Stimulated activated naive CD8-positive, alpha-beta T cell treated with anti-CD3 and anti-CD28 coated beads, Interleukin-15, Interleukin-2, amounts not matched to agents 100 U/mL and 50 U/mL, for 24 hours (primary cell): ENCODE measurements around the gene SLC1A3.
"Not testable (repeated sequence)": the region's sequence is repeated elsewhere in the genome, so short reads cannot be mapped to it uniquely, and the experiment has no call there.

ENCODE experiments used
- ATAC-seq: fragments of 150-1000 bp; cut with Tn5 transposase; one replicate; pipeline ENCODE4 v1.10.0; 2021
- DNase-seq: peaks from one replicate; pipeline ENCODE4 v3.0.0; 2021

SLC1A3 gene

GRCh38 chr5:36606428-36607113, at the start of gene SLC1A3:
TSS of gene SLC1A3 (plus strand) at chr5:36606606. CDS start at chr5:36608424, 1,818 bp downstream.
- DNase-seq (peak; percentile 57), ATAC-seq (peak; percentile 95)

- ATAC-seq (no peak), DNase-seq (no peak)
Measured at GRCh38 chr5:36558641-36559040, 47.8 kb upstream of the SLC1A3 start.

- DNase-seq (no peak), ATAC-seq (no peak)
Measured at GRCh38 chr5:36561601-36562000, 44.8 kb upstream of the SLC1A3 start.

- DNase-seq: no peak
Measured at GRCh38 chr5:36569491-36569890, 36.9 kb upstream of the SLC1A3 start.

GRCh38 chr5:36570301-36571095, 35.9 kb upstream of the SLC1A3 start:
- ATAC-seq (no peak), DNase-seq (no peak)

More at GRCh38 chr5:36569491-36569890, 36.9 kb upstream of the SLC1A3 start:
- ATAC-seq: no peak

GRCh38 chr5:36571401-36572042, 34.9 kb upstream of the SLC1A3 start:
- DNase-seq (no peak), ATAC-seq (no peak)

- ATAC-seq (no peak), DNase-seq (no peak)
Measured at GRCh38 chr5:36573438-36573837, 33.0 kb upstream of the SLC1A3 start.

GRCh38 chr5:36575361-36575781, 31.0 kb upstream of the SLC1A3 start:
- no peak for ATAC-seq
- DNase-seq: no peak

GRCh38 chr5:36576721-36577120, 29.7 kb upstream of the SLC1A3 start:
- DNase-seq (no peak), ATAC-seq (no peak)

GRCh38 chr5:36579858-36580257, 26.5 kb upstream of the SLC1A3 start:
- ATAC-seq, DNase-seq: not testable (repeated sequence)

- no peak for ATAC-seq
- no peak for DNase-seq
Measured at GRCh38 chr5:36581070-36581469, 25.3 kb upstream of the SLC1A3 start.

GRCh38 chr5:36584009-36584875, 22.2 kb upstream of the SLC1A3 start:
- DNase-seq (no peak), ATAC-seq (no peak)

- no peak for DNase-seq
Measured at GRCh38 chr5:36585701-36586100, 20.7 kb upstream of the SLC1A3 start.

GRCh38 chr5:36587354-36587753, 19.1 kb upstream of the SLC1A3 start:
- no peak for DNase-seq
- no peak for ATAC-seq

More at GRCh38 chr5:36585701-36586100, 20.7 kb upstream of the SLC1A3 start:
- ATAC-seq: no peak

GRCh38 chr5:36589735-36590134, 16.7 kb upstream of the SLC1A3 start:
- DNase-seq, ATAC-seq: not testable (repeated sequence)

GRCh38 chr5:36590513-36591286, 15.7 kb upstream of the SLC1A3 start:
- DNase-seq (no peak), ATAC-seq (no peak)

- DNase-seq: no peak
- no peak for ATAC-seq
Measured at GRCh38 chr5:36593867-36594266, 12.5 kb upstream of the SLC1A3 start.

GRCh38 chr5:36596247-36596646, 10.2 kb upstream of the SLC1A3 start:
- DNase-seq (no peak), ATAC-seq (no peak)

- DNase-seq (no peak), ATAC-seq (no peak)
Measured at GRCh38 chr5:36596756-36597155, 9.7 kb upstream of the SLC1A3 start.

- no peak for ATAC-seq
- no peak for DNase-seq
Measured at GRCh38 chr5:36598045-36598444, 8.4 kb upstream of the SLC1A3 start.
